ENCODE measurements around the gene EPN1. TPM values are rescaled to one million over a fixed set of nuclear protein-coding genes. Genes with fewer than 3 reads are reported as not detected.

The EPN1 gene
- total RNA-seq, 3 donors from 2014 or later, result 22.2 to 47.2 (median 27.5) TPM

- Histone ChIP-seq H3K4me1 (no peaks in the 10 kb centered on the region), H3K9me3 (peaks cover 0 to 6% of the 10 kb centered on the region in 2 donors), H3K36me3 (no peaks in the 10 kb centered on the region), H3K27ac (no peak overlapping the region), H3K27me3 (no peaks in the 10 kb centered on the region), H3K4me3 (no peak overlapping the region)
- intact Hi-C loops (cut with DNase I; ENCODE audit: low total_unique reads), result no loop called here
- peak in 2 of 3 donors; percentile 13 to 31 for TF ChIP-seq CTCF (IDR thresholded peaks at IDR 0.05)
- TF ChIP-seq POLR2A (IDR thresholded peaks at IDR 0.05), result no peak
- TF ChIP-seq POLR2AphosphoS5 (IDR thresholded peaks at IDR 0.05), result no peak
- no peak for DNase-seq (ENCODE audit: low spot score in 2 of 2)
These were observed 28.8 kb downstream of the EPN1 start for GRCh38 chr19:55703790-55704215.

DNA sequence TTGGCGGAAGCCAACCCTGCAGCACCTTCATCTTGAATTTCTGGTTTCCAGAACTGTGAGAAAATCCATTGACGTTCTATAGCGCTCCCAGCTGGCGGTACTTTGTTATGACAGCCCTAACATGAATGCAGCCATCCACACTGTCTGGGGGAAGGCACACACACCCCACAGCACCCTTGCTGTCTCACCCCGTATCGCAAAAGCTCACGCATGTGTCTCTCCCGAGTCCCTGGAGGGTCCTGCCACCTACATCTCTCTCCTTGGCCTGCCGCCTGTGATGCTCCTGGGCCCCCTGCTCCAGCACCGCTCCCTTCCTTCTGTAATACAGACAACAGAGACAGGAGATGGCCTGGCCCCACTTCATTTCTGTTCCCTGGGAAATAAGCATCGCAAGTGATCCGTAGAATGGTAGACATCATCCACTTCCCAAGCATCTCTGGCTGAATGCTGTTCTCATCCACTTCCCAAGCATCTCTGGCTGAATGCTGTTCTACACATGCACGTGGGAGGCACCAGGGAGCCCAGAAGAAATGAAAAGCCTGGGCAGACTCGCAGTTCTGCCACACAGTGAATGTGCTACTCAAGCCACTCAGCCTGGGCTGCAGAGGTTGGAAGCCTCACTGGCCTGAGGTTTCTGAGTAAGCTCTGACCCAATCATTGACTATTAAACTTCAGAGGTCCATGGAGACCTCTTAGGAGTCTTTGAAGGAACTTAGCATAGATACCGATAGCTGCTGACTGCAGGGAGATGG, 29.6 kb downstream of the EPN1 start:
- H3K9me3 ChIP-seq, result peaks cover 0 to 6% of the 10 kb centered on the region in 2 donors
- intact Hi-C loops (cut with DNase I; ENCODE audit: low total_unique reads), result no loop called here

DNA sequence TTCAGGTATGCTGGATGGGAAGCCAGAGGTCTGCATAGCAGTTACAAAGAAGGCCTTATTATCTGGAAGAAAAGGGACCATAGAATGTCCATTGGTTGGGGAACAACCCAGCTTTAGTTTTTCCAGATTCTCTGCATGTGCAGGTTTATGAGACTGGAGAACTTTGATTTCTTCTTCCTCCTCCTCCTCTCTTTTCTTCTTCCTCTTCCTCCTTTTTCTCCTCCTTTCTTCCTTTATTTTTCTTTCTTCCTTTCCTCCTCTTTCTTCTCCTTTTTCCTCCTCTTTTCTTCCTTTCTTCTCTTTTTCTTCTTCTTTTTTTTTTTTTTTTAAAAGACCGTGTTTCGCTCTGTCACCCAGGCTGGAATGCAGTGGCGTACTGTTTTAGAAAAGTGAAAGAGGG, 30.9 kb downstream of the EPN1 start:
- intact Hi-C loops (cut with DNase I; ENCODE audit: low total_unique reads), result no loop called here
- Histone ChIP-seq H3K4me3 (no peak overlapping the region), H3K4me1 (no peaks in the 10 kb centered on the region), H3K27ac (no peak overlapping the region), H3K36me3 (no peaks in the 10 kb centered on the region), H3K27me3 (no peaks in the 10 kb centered on the region), H3K9me3 (peaks cover 0 to 6% of the 10 kb centered on the region in 2 donors)
- DNase-seq (ENCODE audit: low spot score in 2 of 2), result no peak
- TF ChIP-seq POLR2AphosphoS5 (IDR thresholded peaks at IDR 0.05) (no peak), CTCF (IDR thresholded peaks at IDR 0.05) (no peak), POLR2A (IDR thresholded peaks at IDR 0.05) (no peak)

More for the DNA sequence above, 29.6 kb downstream of the EPN1 start:
- TF ChIP-seq POLR2A (IDR thresholded peaks at IDR 0.05), result no peak
- no peak for TF ChIP-seq POLR2AphosphoS5 (IDR thresholded peaks at IDR 0.05)
- H3K4me3 ChIP-seq, result no peak overlapping the region
- H3K36me3 ChIP-seq, result no peaks in the 10 kb centered on the region
- DNase-seq (ENCODE audit: low spot score in 2 of 2), result no peak
- H3K4me1 ChIP-seq, result no peaks in the 10 kb centered on the region
- H3K27ac ChIP-seq, result no peak overlapping the region
- no peaks in the 10 kb centered on the region for H3K27me3 ChIP-seq

DNA sequence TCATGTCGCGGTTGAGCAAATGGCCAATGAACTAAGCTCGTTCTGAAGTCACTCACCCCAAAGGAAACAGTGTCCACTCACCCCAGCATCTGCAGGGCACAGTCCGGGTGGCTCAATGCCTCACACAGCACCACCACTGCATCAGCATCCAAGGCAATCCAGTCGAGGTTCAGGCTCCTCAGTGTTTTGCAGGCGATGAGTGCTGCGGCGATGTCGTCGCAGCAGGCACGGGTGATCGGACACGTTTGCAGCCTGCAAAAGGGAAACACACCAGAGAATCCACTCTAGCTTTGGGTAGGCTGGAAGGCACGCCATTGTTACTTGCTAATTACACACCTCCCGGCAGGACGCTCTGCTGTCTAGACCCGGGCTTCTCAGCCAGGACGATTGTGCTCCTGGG, 36.7 kb downstream of the EPN1 start:
- no peaks in the 10 kb centered on the region for H3K9me3 ChIP-seq
- no peaks in the 10 kb centered on the region for H3K4me1 ChIP-seq
- intact Hi-C loops (cut with DNase I; ENCODE audit: low total_unique reads), result no loop called here
- no peak overlapping the region for H3K27ac ChIP-seq
- TF ChIP-seq CTCF (IDR thresholded peaks at IDR 0.05), result no peak
- TF ChIP-seq POLR2AphosphoS5 (IDR thresholded peaks at IDR 0.05), result no peak
- TF ChIP-seq POLR2A (IDR thresholded peaks at IDR 0.05), result no peak
- no peaks in the 10 kb centered on the region for H3K36me3 ChIP-seq
- no peak overlapping the region for H3K4me3 ChIP-seq
- peaks cover 0 to 28% of the 10 kb centered on the region in 2 donors for H3K27me3 ChIP-seq
- no peak for DNase-seq (ENCODE audit: low spot score in 2 of 2)

DNA sequence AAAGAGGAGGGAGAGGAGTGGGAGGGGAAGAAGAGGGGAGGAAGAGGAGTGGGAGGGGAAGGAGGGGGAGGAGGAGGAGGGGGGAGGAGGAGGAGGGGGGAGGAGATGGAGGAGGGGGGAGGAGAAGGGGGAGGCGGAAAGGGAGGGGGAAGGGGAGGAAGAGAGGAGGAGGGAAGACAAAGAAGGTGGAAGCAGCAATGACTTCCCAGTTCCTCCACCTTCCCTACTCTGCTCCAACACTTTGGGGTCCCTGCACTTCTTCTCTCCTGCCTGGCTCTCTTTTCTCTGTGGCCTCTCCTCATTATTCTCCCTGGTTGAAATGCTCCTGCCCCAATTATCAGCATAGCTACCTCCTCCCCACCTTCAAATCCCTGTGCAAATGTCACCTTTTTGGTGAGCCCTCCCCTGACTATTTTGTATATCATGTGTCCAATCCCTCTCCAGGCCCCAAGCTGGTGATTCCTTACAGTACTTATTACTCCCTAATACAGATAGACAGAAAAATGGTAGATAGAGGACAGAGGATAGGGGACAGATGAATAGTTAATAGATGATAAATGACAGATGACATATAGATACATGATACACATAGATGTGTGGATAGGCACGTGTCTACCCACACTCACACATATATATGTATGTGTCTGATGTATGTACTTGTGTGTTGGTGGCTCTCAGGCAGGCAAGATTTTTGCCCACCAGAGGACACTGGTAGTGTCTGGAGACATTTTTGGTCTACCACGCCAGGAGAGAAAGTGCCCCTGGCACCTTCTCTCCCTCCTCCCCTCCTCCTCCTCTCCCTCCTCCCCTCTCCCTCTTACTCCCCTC, 38.0 kb downstream of the EPN1 start:
- no peak for DNase-seq (ENCODE audit: low spot score in 2 of 2)
- Histone ChIP-seq H3K27me3 (peaks cover 0 to 34% of the 10 kb centered on the region in 2 donors), H3K4me1 (no peaks in the 10 kb centered on the region), H3K9me3 (no peaks in the 10 kb centered on the region), H3K4me3 (no peak overlapping the region), H3K27ac (no peak overlapping the region), H3K36me3 (no peaks in the 10 kb centered on the region)
- intact Hi-C loops (cut with DNase I; ENCODE audit: low total_unique reads), result no loop called here
- no peak for TF ChIP-seq POLR2A (IDR thresholded peaks at IDR 0.05)
- TF ChIP-seq POLR2AphosphoS5 (IDR thresholded peaks at IDR 0.05), result no peak
- TF ChIP-seq CTCF (IDR thresholded peaks at IDR 0.05), result no peak
